Omental fat pad (tissue), 4 donors: Measurements from ENCODE around the gene AMH. TPM values are rescaled to one million over a fixed set of nuclear protein-coding genes. Genes with fewer than 3 reads are reported as not detected.

Experiments used
- ATAC-seq: fragments of 150-250 bp; one replicate; pipeline ENCODE4 v1.9.1; 2016; ENCODE audit warnings: mild to moderate bottlenecking, moderate library complexity; ENCODE audit not compliant: low FRiP score
- DNase-seq: peaks from one replicate; pipeline ENCODE4 v3.0.0-alpha.2; 2019; ENCODE audit warnings: low spot score
- total RNA-seq, 4 donors: library from RNA; depleted of rRNA; stranded (reverse); fragments of >200 nt; gene quantifications; one replicate each; pipeline ENCODE4 v1.1.0, GENCODE V29; 2016
- TF ChIP-seq, protein P1 (sequence below), 3 donors: fragments of 450-650 bp; IDR thresholded peaks; one replicate each; pipeline ENCODE4 v1.5.1; 2016 to 2017; ENCODE audit warnings: antibody characterized with exemption in 3 of 3, mild to moderate bottlenecking in 3 of 3, moderate library complexity in 2 of 3

The AMH gene
- total RNA-seq, 4 donors from 2014 or later: 0.25 to 1.1 (median 0.72) TPM; not detected in 1

DNA sequence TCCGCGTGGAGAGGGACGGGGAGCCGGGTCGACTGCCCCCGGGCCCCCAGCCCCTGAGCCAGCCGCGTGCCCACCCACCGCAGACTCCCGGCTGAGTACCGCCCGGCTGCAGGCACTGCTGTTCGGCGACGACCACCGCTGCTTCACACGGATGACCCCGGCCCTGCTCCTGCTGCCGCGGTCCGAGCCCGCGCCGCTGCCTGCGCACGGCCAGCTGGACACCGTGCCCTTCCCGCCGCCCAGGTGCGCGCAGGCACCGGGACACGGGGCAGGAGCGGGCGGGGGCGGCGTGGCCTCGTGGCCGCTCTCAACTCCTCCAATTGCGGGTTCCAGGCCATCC lies 1.6 kb downstream of the AMH start:
- ATAC-seq (no peak), DNase-seq (no peak)
- TF ChIP-seq, protein P1, sequence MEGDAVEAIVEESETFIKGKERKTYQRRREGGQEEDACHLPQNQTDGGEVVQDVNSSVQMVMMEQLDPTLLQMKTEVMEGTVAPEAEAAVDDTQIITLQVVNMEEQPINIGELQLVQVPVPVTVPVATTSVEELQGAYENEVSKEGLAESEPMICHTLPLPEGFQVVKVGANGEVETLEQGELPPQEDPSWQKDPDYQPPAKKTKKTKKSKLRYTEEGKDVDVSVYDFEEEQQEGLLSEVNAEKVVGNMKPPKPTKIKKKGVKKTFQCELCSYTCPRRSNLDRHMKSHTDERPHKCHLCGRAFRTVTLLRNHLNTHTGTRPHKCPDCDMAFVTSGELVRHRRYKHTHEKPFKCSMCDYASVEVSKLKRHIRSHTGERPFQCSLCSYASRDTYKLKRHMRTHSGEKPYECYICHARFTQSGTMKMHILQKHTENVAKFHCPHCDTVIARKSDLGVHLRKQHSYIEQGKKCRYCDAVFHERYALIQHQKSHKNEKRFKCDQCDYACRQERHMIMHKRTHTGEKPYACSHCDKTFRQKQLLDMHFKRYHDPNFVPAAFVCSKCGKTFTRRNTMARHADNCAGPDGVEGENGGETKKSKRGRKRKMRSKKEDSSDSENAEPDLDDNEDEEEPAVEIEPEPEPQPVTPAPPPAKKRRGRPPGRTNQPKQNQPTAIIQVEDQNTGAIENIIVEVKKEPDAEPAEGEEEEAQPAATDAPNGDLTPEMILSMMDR (IDR thresholded peaks at IDR 0.05): no peak

GRCh38 chr19:2251106-2252054 lies 2.3 kb downstream of the AMH start:
- ATAC-seq: no peak
- DNase-seq: no peak
- TF ChIP-seq, protein P1 (IDR thresholded peaks at IDR 0.05): no peak

DNA sequence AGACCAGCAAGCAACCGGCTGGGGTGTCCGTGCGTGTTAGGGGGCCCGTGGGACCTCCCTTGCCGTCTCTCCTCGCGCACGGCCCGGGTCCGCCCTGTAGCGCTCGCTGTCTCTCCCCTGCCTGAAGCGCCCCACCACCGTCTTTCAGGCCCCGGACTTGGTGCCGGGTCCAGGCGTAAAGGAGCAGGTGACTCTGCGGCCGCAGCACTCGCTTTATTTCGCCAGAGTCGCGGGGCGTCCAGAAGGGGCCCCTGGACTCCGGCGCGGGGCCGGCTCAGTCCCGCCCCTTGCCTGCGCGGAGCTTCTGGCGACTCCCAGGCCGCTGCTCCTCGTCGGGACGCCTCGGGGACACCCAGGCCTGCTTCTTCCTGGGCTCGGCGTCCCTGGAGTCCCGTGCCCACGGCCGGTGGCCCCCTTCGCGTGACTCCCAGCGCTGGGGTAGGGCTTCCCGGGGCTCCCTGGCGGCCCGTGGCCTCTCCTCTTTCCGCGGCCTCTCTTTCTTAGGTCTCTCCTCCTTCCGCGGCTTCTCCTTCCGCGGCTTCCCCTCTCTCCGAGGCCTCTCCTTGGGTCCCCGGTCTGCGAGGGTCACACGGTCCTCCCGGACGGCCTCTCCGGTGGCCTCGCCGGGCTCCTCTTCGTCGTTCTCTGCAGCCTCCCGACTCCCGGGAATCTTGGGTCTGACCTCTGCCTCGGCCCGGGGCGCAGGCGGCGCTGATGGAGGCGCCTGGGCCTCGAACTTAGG lies 3.1 kb downstream of the AMH start:
- DNase-seq: no peak
- no peak for ATAC-seq
- TF ChIP-seq, protein P1 (IDR thresholded peaks at IDR 0.05): no peak

DNA sequence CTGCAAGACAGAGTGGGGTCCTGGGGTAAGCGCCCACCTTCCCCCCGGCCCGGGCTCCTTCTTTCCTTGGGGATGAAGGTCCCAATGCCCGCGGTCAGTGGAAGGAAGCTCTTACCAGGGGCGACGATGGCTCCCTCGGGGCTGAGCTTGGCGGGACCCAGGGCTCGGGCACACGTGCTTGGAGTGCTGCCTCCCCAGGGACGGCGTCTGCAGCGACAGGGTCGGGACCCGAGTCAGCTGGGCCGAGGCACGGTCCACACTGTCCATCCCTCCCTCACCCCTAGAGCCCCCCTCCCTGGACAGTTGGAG lies 3.6 kb downstream of the AMH start:
- TF ChIP-seq, protein P1 (IDR thresholded peaks at IDR 0.05): no peak
- no peak for DNase-seq
- no peak for ATAC-seq

DNA sequence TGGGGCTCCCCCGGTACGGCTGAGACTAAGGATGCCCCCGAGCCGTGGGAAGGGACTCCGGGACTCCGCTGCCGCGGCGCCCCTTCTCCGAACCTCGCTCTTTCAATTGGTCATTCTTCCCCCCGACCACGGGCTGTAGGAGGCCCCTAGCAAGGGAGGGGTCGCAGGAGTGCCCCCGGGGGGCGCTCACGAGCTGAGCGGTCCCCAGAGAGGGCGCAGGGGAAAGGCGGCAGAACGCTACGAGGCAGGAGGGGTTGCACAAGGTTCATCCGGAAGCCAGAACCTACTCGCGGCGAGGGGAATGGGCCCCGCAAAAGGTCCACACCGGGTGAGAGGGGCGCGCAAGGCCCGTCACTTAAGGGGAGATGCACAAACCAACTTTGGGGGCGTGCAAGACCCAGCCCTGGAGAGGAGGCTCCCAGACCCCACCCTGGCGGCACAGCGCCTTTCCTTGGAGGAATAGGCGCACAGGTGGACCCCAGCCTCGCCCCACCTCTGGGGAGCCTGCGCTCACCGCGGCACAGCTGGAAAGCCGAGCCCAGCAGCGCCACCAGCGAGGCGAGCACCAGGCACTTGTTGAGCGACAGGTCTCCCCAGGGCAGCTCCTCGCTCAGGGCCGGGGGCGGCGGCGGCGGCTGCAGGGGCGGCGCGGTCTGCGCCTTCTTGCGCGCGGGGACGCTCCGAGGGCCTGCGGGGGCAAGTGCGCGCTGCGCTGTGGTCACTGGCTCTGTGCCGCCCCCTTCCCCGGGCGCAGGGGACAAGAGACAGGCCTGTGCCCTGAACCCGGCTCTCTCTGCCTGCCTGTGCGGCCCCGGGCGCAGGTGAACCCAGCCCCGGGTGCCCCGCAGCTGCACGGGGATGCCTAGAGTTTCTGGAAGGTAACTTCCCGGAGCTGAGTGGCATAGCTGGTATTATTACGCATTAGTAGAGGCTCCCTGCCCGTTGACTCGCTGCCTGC lies 4.3 kb downstream of the AMH start:
- DNase-seq (no peak), ATAC-seq (no peak)
- TF ChIP-seq, protein P1 (IDR thresholded peaks at IDR 0.05): no peak

DNA sequence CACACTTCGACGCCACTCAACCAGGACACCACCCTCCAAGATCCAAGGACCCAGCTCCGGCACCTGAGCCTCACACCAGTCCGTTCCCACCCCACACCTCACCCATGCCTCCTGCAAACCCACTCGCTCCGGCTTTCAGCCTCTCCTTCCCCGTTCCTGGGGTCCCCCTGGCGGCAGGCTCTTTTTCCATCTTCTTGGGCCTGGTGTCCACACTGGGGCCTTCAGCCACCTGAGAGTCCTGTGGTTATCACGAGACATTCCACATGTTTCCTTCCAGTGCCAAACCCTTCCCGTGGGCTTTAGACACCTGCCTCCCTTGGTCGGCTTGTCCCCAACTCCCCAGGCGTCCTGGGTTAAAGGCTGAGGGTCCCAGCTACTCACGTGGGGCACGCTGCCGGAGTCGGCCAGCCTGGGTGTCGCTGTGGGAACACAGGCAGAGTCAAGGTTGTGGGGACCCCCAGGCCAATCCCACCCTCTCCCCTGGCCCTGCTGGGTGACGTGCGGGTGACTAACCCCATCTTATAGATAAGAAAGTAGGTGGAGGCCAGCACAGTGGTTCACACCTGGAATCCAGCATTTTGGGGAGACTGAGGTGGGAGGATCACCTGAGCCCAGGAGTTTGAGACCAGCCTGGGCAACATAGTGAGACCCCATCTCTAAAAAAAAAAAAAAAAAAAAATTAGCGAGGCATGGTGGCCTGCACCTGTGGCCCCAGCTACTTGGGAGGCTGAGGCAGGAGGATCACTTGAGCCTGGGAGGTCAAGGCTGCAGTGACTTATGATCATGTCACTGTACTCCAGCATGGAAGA lies 5.1 kb downstream of the AMH start:
- DNase-seq (no peak), ATAC-seq (no peak)
- TF ChIP-seq, protein P1 (IDR thresholded peaks at IDR 0.05): no peak
